ENCODE measurements around the gene CLEC17A.

Gene CLEC17A

GRCh38 chr19:14553939-14554243 is 29.0 kb upstream of the CLEC17A start:
- H3K4me3 ChIP-seq (ENCODE audit: low read length): no peak overlapping the region
- no peak for TF ChIP-seq CTCF (conservative IDR thresholded peaks at IDR 0.05; ENCODE audit: low read depth, low read length)
- no peak for DNase-seq (ENCODE audit: low read depth)

- H3K4me3 ChIP-seq (ENCODE audit: low read length): no peak overlapping the region
- no peak for DNase-seq (ENCODE audit: low read depth)
Measured at GRCh38 chr19:14554382-14554812, 28.5 kb upstream of the CLEC17A start.

GRCh38 chr19:14555918-14556661 is 26.8 kb upstream of the CLEC17A start:
- DNase-seq (ENCODE audit: low read depth): no peak
- TF ChIP-seq CTCF (conservative IDR thresholded peaks at IDR 0.05; ENCODE audit: low read depth, low read length): no peak
- H3K4me3 ChIP-seq (ENCODE audit: low read length): no peak overlapping the region

More at GRCh38 chr19:14554382-14554812, 28.5 kb upstream of the CLEC17A start:
- TF ChIP-seq CTCF (conservative IDR thresholded peaks at IDR 0.05; ENCODE audit: low read depth, low read length): no peak

- peak; percentile 95 for TF ChIP-seq CTCF (conservative IDR thresholded peaks at IDR 0.05; ENCODE audit: low read depth, low read length)
- DNase-seq (ENCODE audit: low read depth): no peak
- peak overlapping the region; percentile 25 for H3K4me3 ChIP-seq (ENCODE audit: low read length)
Measured at GRCh38 chr19:14556662-14557188, 26.2 kb upstream of the CLEC17A start.

GRCh38 chr19:14558370-14559066 is 24.4 kb upstream of the CLEC17A start:
- no peak for TF ChIP-seq CTCF (conservative IDR thresholded peaks at IDR 0.05; ENCODE audit: low read depth, low read length)
- no peak overlapping the region for H3K4me3 ChIP-seq (ENCODE audit: low read length)
- no peak for DNase-seq (ENCODE audit: low read depth)

GRCh38 chr19:14559916-14560775 is 22.7 kb upstream of the CLEC17A start:
- TF ChIP-seq CTCF (conservative IDR thresholded peaks at IDR 0.05; ENCODE audit: low read depth, low read length): no peak
- H3K4me3 ChIP-seq (ENCODE audit: low read length): no peak overlapping the region
- DNase-seq (ENCODE audit: low read depth): no peak
